SK-N-SH treated with all-trans-retinoic acid at 6 μM for 48 hours (cell line): ENCODE measurements around the gene BACH2.

Experiments used
- ARNTL ChIP-seq: fragments of 450-650 bp; formaldehyde crosslinking; IDR thresholded peaks from 2 replicates; pipeline ENCODE4 v1.5.0; 2020; ENCODE audit warnings: low read depth, mild to moderate bottlenecking, moderate library complexity, borderline replicate concordance
- CSDC2 ChIP-seq: fragments of 250-450 bp; sonication (Bioruptor Pico); IDR thresholded peaks from 2 replicates; pipeline ENCODE4 v1.5.0; 2020; ENCODE audit warnings: mild to moderate bottlenecking, moderate library complexity
- ESRRG ChIP-seq: fragments of 250-450 bp; sonication (Bioruptor Pico); IDR thresholded peaks from 2 replicates; pipeline ENCODE4 v1.6.1; 2021; ENCODE audit warnings: mild to moderate bottlenecking
- PPARA ChIP-seq: fragments of 250-450 bp; sonication (Bioruptor Pico); IDR thresholded peaks from 2 replicates; pipeline ENCODE4 v1.5.0; 2020; ENCODE audit warnings: mild to moderate bottlenecking, borderline replicate concordance
- RARB ChIP-seq: fragments of 250-450 bp; sonication (Bioruptor Pico); IDR thresholded peaks from 2 replicates; pipeline ENCODE4 v1.8.0; 2021; ENCODE audit warnings: mild to moderate bottlenecking, moderate library complexity
- TF ChIP-seq, protein P1 (sequence below): fragments of 250-450 bp; sonication (Bioruptor Pico); IDR thresholded peaks from 2 replicates; pipeline ENCODE4 v1.8.0; 2020; ENCODE audit warnings: mild to moderate bottlenecking, moderate library complexity, borderline replicate concordance
- TF ChIP-seq, protein P2 (sequence below): fragments of 250-450 bp; sonication (Bioruptor Pico); IDR thresholded peaks from 2 replicates; pipeline ENCODE4 v1.5.1; 2020; ENCODE audit warnings: low read depth, mild to moderate bottlenecking, moderate library complexity

- TF ChIP-seq, protein P1, sequence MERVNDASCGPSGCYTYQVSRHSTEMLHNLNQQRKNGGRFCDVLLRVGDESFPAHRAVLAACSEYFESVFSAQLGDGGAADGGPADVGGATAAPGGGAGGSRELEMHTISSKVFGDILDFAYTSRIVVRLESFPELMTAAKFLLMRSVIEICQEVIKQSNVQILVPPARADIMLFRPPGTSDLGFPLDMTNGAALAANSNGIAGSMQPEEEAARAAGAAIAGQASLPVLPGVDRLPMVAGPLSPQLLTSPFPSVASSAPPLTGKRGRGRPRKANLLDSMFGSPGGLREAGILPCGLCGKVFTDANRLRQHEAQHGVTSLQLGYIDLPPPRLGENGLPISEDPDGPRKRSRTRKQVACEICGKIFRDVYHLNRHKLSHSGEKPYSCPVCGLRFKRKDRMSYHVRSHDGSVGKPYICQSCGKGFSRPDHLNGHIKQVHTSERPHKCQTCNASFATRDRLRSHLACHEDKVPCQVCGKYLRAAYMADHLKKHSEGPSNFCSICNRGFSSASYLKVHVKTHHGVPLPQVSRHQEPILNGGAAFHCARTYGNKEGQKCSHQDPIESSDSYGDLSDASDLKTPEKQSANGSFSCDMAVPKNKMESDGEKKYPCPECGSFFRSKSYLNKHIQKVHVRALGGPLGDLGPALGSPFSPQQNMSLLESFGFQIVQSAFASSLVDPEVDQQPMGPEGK (CRISPR knock-in tag) = no peak
- TF ChIP-seq PPARA (CRISPR knock-in tag) (no peak), ARNTL (CRISPR knock-in tag) (no peak), ESRRG (CRISPR knock-in tag) (no peak), CSDC2 (CRISPR knock-in tag) (no peak), RARB (CRISPR knock-in tag) (no peak)
- TF ChIP-seq, protein P2, sequence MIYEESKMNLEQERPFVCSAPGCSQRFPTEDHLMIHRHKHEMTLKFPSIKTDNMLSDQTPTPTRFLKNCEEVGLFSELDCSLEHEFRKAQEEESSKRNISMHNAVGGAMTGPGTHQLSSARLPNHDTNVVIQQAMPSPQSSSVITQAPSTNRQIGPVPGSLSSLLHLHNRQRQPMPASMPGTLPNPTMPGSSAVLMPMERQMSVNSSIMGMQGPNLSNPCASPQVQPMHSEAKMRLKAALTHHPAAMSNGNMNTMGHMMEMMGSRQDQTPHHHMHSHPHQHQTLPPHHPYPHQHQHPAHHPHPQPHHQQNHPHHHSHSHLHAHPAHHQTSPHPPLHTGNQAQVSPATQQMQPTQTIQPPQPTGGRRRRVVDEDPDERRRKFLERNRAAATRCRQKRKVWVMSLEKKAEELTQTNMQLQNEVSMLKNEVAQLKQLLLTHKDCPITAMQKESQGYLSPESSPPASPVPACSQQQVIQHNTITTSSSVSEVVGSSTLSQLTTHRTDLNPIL (CRISPR knock-in tag) = no peak
These were observed 105.8 kb downstream of the BACH2 start for GRCh38 chr6:90190752-90191395.
